ENCODE measurements around the gene PKD1.
A peak's percentile ranks its signal among the peaks of the same experiment; 100 is the strongest.
"Not testable (repeated sequence)": the region's sequence is repeated elsewhere in the genome, so short reads cannot be mapped to it uniquely, and the experiment has no call there.

The PKD1 gene

GRCh38 chr16:2149630-2150417, 14.1 kb upstream of the PKD1 start:
- no peak for DNase-seq

- no peak for DNase-seq
Observed at GRCh38 chr16:2148714-2149629, 13.3 kb upstream of the PKD1 start.

GRCh38 chr16:2147981-2148671, 12.4 kb upstream of the PKD1 start, which contains the start of gene RAB26:
RAB26 (plus strand) TSS chr16:2148625; CDS start chr16:2148784, 159 bp downstream.
- DNase-seq = peak; percentile 78

- DNase-seq = no peak
Observed at GRCh38 chr16:2147378-2147777, 11.7 kb upstream of the PKD1 start.

- DNase-seq = no peak
Observed at GRCh38 chr16:2145843-2146242, 10.1 kb upstream of the PKD1 start.

GRCh38 chr16:2143878-2144485, 8.3 kb upstream of the PKD1 start:
- no peak for DNase-seq

GRCh38 chr16:2142942-2143877, 7.5 kb upstream of the PKD1 start:
- DNase-seq = no peak

- DNase-seq = not testable (repeated sequence)
Observed at GRCh38 chr16:2135071-2135470, 627 bp downstream of the PKD1 start.

- not testable (repeated sequence) for DNase-seq
Observed at GRCh38 chr16:2133797-2134196, 1.9 kb downstream of the PKD1 start.

- not testable (repeated sequence) for DNase-seq
Observed at GRCh38 chr16:2129890-2130447, 5.7 kb downstream of the PKD1 start.

GRCh38 chr16:2129251-2129650, 6.4 kb downstream of the PKD1 start:
- not testable (repeated sequence) for DNase-seq

GRCh38 chr16:2127630-2128280, 7.9 kb downstream of the PKD1 start:
- DNase-seq = not testable (repeated sequence)

GRCh38 chr16:2126928-2127556, 8.7 kb downstream of the PKD1 start:
- not testable (repeated sequence) for DNase-seq

GRCh38 chr16:2126161-2126743, 9.4 kb downstream of the PKD1 start:
- not testable (repeated sequence) for DNase-seq

- not testable (repeated sequence) for DNase-seq
Observed at GRCh38 chr16:2125609-2126008, 10.1 kb downstream of the PKD1 start.

GRCh38 chr16:2124694-2125444, 10.8 kb downstream of the PKD1 start:
- DNase-seq = not testable (repeated sequence)

GRCh38 chr16:2124377-2124693, 11.4 kb downstream of the PKD1 start:
- not testable (repeated sequence) for DNase-seq

GRCh38 chr16:2123706-2124376, 11.9 kb downstream of the PKD1 start:
- DNase-seq = not testable (repeated sequence)
